Activated T-cell treated with anti-CD3 and anti-CD28 coated beads for 24 hours (primary cell): Measurements from ENCODE around the gene PLD1.
"Not testable (repeated sequence)": the region's sequence is repeated elsewhere in the genome, so short reads cannot be mapped to it uniquely, and the experiment has no call there.

ENCODE experiments used
- DNase-seq: peaks from one replicate; pipeline ENCODE4 v3.0.0-alpha.2; 2020; ENCODE audit warnings: low read depth

Gene PLD1

DNA sequence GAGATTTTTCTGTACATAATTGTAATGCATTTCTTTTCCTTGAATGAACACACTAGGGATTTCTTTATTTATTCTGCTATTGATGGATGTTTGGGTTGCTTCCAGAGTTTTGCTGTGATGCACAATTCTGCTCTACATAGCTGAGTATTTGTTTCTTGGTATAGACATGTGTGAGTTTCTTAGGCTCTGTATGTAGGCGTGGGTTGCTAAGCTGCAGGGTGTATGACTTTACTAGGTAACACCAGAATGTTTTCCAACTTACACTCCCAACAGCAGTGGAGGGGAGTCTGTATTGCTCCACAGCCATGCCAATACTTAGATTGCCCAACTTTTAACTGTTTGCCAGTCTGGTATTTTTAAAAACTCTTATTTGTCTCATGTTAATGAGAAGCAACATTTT lies 194.6 kb downstream of the PLD1 start:
- DNase-seq = no peak

DNA sequence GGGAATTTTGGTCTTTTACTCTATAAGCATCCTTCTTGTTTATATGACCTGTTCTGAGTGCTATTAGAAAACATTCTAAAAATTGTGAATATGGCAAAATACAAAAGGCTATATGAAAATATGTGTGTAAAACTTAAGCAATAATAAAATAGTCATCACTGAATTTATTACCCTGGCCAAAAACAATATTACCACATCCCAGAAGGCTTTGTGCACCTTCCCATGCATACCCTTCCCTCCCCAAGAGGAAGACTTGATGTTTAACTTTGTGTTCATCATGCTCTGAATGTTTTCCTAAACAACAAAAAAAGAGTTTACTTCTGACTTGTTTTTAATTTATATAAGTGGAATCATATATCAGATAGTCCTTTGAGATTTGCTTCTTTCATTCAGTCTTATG lies 195.0 kb downstream of the PLD1 start:
- no peak for DNase-seq

DNA sequence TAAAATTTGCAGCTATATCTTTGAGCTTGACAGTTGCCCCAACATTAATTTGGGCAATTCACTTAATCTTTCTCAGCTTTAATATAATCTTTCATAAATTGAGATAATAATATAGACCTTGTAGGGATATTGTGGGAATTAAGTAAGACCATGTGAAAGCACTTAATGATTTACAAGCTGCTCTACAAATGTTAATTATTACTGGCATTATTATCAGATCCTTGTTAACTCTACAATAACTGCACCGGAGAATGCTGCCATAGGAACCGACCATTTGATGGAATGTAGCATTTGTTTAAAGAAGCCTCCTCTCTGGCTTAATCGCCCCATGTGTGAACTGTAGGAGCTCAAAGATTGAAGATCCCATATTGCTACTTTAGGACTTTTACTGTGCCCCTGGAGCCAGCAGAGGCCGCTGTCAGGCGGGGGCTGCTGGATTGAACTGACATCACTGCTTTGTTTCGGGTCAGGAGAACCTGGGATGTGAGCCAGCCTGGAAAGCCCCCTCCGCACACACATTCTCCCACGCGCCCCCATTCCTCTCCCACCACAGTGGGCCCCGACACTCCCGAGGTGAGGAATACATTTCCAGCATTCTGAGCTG lies 195.9 kb downstream of the PLD1 start:
- DNase-seq = peak; percentile 0

DNA sequence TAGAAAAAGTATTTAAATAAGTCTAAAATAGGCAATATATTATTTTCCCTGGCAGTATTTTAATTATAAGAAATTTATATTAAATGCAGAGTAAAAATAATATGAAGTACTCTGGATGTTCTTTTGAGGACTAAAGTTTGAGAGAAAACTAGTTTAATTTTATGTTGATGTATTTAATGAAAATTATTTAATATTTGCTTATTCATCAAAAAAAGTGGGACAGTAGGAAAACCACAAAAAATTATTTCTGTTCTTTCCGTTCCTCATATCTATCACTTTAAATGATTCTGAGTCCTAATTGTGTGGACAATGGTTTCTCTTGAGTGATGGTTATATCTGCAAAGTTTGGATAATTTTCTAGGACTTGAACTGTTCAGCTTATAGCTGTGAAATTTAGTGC lies 202.8 kb downstream of the PLD1 start:
- no peak for DNase-seq

DNA sequence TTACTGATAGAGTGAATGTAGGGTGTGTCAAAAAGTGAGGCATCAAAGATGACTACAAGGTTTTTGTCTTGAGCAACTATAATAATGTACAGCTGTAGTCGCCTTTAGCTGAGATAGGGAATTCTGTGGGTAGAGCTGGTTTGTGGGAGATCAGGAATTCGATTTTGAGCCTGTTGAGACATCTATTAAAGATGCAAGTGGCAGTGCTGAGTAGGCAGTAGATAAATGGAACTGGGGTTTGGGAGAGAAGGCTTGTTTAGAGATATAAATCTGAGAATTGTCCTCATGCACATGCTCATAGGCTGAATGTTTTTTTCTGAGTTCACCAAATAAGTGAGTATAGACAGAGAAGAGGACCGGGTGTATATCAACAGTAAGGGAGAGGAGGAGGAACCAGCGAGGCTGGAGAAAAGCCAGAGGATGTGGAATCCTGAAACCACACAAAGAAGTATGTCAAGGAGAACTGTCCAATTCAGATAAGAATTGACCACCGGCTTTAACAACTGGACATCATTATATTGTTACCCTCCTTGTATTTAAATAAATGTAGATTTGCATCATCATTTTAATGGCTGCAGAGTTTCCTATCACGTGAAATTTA lies 204.0 kb downstream of the PLD1 start:
- no peak for DNase-seq

DNA sequence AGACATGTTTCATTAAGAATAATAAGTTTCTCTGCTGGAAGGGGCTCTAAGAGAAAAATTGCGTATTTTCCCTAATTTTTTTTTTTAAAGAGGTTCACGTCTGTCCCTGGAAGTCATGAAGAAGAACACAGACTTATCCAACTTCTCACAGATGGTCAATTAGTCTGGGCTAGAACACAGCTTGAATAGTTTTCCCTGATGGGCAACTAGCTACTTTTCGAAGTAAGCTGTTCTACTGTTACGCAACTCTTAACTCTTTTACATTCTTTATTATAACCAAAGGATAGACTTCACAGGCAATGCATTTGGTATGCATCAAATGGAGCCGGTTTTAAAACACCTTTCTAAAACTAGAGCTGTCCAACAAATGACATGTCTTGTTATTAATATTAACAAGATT lies 205.9 kb downstream of the PLD1 start:
- no peak for DNase-seq

DNA sequence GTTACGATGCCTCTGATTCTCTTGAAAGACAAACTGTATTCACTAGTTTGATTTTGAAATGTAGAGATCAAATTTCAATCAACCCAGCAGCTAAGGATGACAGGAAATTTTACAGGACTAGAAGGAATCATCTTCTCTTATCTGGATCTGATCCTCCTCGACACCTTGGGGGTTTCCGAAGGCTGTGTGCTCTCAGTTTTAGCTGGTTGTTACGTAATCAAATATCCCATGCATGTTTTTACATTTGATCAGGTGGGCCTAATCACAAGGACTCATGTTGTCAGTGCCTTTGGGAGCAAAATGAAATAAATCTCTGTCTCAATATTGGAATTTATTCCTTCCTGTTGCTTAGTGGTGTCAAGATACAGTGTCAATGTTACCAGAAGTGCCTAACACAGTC lies 208.2 kb downstream of the PLD1 start:
- DNase-seq = no peak

DNA sequence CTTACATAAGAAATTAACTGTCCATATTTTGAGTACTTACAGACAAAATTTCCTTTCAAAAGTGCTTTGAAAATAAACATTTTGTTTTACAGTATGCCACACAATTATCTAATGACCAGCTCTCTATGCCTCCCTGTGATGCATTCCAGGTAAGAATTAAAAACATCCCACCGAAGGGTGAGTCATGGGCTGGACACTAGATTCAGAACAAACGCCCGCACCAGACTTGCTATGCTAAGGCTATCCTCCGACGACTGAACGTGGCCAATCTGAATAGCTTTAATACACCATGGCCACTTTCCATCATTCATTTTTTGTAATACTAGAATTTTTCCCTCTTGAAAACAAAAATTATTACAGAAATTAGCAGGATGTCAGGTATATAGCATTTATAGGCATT lies 210.3 kb downstream of the PLD1 start:
- DNase-seq = no peak

DNA sequence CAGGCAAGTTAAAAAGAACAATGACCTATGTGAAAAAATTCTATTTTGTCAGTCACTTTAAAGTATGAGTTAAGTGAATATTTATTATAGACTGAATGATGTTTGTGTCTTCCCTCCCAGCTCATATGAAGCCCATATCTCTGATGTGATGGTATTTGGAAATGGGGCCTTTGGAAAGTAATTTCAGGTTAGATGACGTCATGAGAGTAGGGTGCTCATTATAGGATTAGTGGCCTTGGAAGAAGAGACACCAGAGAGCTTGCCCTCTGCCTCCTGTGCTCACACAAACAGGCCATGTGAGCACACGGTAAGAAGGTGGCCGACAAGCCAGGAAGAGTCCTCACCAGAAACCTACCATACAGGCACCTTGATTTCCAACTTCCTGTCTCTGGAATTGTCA lies 211.3 kb downstream of the PLD1 start:
- no peak for DNase-seq

DNA sequence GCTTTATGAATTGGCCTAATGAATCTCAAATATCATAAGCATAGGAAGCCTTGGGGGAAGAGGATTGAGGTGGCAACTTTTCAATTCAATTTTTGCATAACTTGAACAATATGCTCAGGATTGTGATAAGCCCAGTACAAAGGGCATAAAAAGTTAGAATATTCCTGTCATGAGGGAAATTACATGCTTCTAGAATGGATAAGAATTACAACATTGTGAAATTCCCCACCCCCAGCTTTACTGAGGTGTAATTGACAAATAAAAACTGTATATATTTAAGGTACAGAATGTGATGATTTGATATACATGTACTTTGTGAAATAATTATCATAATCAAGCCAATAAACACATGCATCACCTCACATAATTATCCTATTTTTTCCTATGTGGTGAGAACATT lies 217.5 kb downstream of the PLD1 start:
- DNase-seq = no peak

DNA sequence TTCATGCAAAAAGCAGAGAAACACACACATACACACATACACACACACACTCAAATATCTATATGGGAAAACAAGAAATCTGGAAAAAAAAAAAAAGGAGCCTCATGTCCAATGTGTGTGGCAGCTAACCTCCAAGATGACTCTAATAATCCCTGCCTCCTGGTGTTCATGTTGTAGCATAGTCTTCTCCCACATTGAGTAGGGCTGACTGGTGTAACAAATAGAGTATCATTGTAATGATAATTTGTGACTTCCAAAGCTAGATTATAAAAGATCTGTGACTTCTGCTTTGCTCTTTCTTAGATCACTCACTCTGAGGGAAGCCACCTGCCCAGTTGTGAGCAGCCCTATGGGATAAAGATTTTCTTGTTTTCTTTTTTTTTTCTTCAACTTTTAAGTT lies 219.2 kb downstream of the PLD1 start:
- DNase-seq = no peak

DNA sequence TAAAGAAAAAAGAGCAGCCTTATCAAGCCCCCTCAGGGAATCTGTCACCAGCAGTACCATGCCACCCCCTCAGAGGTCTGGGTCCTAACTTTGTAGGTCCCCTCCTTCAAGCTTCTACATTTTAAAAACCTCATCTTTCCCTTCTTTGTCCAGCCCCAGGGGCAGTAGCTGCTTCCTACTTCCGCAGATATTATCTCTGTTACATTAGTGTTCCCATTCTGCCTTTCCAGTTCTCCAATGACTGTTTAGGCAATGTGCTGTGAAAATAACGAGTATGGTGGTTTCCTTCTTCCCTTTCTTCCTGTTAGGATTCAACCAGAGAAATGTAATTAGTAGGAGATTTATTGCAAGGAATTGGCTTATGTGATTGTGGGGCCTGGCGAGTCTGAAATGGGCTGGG lies 224.0 kb downstream of the PLD1 start:
- DNase-seq = no peak

DNA sequence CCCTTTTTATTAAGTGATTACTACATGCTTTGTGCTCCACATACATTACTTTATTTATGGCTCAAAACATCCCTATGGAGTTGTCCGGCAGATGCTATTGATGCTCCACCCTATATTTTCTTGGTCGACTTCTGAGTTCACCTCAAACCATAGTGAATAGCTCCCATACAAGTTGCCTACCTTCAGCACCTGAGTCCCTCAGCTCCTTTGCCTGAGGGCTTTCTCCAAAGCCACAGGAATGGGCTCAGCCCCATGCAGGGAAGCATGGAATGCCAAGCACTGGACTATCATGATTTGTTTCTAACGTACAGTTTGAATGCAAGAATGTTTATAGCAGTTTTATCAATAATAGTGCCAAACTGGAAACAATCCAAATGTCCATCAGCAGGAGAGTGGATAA lies 225.2 kb downstream of the PLD1 start:
- no peak for DNase-seq

DNA sequence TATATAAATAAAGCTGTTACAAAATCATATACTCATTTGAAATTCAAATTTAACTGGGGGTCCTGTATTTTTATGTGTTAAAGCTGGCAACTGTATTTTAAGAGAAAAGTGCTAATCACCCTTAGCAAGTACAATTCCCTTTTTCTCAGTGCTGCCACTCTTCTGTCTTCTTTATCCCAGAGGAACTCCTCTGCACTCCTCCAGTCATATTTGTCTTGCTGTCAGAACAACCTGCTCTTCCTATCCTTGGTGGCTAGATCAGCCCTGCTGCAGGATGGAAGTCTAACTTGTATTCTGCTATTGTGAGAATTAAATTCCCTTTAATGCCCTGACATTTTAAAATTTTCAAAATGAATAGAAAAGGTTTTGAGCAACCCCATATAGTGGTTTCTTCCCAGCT lies 226.2 kb downstream of the PLD1 start:
- no peak for DNase-seq

DNA sequence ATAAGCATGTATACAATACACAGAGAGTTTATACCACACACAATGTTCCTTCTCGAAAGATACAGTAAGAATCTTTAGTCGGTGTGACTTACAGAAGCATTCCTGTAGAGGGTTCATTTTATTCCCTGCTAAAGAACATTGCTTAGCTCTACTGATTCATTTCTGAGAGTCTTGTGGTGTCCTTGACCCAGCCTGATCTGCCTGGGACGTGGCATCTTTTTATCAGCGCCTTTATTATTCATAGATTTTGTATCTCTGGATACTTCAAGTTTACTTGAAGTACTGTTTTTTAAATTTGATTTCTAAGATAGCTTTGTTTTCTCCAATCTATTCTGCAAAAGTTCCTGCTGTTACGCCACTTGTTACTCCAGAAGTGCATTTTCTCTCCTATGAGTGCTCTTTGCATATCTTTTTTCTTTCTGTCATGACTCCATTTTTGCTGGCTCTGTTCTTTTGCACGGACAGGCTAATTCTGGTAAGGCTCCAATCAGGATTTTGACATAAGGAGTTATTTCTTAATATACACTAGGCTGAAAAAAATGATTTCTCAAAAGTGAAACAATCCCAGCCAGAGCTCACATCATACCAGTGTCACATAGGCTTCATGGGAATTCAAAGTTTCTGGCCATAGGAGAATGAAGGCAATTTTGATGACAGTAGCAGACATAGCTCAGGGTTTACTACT lies 235.6 kb downstream of the PLD1 start:
- DNase-seq = no peak

DNA sequence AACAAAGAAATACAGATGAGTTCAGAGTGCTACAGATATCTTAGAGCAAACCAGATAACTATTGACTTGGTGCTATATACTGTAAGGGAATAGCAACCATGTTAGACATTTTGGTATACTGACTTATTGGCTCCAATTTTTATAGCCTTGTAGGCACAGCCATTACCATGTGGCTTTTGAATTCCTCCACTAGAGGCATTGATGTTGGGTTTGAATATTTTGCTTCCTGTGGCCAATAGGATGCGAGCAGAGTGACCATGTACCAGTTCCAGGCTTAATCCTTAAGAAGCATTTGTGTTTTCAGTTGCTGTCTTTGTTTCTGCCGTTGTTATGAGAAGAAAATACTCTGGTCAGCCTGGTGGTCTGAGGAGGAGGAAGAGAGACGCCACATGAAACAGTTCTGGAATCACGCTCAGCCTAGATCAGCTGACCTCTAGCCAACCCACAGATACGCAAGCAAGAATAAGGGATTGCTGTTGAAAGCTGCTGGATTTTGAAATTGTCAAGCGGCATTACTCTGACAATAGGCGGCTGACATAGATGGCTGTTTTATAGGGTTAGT lies 240.6 kb downstream of the PLD1 start:
- DNase-seq = no peak

DNA sequence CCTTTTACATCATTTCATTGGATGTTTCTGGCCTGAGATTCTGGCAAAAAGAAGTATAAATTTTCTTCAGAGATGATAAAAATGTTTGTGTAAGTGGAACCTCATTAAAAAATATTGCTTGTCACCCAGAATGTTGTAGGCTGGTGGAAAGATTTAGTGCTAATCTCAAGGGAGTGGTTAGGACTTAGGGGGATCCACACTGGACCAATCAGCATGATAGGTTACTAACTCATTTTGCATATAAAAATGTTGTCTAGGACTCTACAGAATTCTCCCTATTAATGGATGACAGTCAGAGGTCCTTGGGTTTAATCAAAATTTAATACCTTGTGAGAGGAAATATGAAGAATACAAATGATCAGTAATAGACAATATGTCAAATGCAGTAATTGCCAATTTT lies 241.5 kb downstream of the PLD1 start:
- DNase-seq = no peak

DNA sequence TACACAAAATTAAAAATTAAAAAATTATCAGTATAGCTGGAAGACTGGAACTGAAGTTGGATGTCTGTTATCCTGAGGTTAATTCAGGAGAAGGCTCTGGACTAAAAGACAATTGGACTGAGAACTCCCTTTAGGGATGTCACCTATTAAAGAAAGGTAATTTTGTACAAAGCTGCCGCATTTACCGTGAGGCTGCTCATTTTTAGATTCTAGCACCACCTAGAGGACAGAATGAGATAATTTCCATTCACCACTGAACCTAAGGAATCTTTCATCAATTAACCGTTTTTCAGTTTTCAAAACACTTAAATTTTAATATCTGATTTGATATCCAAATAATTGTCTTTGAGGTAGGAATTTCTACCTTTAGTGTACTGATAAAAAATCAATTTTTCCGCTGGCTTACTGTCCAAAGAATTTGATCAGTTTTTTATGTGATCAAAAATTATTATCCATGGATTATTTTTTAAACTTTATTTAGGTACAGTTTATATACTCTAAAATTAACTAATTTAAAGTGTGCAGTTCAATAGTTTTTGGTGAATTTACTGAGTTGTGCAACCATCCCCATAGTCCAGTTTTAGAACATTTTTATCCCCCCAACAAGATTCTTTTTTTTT lies 243.4 kb downstream of the PLD1 start:
- no peak for DNase-seq

DNA sequence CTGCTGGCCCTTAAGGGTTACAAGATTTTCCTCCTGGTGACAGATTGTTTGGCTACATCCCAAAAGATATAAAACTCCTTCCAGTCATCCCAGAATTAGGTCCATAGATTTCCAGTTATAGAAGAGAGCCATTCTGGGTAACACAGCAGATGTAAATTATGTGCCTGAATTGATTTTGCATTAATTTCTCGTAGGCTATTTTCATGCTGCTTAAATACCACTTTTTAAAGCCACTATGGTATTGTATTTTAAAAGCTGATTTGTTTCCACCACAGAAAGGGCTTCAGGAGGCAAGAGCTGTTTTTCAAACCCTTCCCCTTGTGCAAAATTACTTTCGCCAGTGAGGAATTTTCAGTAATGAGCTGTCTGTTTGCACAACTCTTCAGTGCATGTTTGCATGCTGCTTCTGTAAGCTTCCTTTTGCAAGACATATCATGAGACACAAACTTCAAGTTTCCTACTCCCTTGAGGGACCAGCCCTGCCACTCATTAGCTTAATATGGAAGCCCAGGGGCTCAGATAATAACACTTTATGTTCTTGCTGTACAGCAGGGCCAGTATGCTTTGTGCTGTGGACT lies 244.7 kb downstream of the PLD1 start:
- DNase-seq = no peak

DNA sequence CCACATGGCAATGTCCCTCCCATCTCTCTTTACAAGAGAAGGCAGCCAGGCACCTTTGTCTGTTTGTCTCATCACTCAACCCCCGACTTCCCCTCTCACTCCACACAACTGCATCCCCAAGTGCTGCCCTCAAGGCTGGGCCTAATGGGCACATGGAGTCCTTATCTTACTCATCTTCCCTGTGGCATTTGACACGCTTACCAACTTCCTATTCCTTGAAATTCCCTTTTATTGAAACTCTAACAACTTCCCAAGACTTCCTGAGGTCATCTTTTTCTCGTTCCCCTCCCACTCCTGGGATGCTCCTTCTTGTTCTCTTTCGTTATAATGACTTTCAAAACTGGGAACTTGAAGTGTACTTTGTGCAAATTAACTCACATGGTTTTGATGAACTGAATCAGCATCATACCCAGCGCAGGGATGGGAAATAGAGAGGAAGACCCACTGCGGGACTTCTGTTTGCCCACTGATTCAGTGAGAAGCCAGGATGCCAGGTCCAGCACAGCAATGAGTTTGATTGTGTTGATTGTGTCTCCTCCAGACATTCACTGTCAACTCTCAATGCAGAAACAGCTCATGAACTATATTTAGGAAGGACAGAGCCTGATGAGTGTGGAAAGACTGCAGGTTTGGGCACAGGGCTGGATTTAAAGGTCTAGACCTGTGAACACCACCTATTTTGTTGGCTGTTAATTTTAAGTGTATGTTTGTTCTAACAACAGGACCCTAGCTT lies 245.4 kb downstream of the PLD1 start:
- no peak for DNase-seq

DNA sequence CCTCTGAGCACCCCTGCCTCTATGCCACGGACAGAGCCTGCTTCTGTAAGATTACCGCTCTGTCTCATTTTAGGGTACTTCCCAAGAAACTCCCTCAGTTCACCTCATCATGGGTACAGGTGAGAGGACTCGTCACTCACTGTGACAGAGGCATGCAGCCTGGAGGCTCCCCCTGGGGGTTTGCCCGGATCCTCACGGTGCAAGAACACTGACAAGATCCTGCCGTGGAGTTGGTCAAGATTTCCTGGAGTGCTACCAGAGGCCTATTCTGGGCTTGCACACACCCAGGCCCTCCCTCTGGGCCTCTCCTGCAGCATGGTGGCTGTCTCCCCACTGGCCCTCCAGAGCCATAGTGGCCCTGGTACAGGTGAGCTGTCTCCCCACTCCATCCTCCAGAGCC lies 247.0 kb downstream of the PLD1 start:
- DNase-seq = no peak

DNA sequence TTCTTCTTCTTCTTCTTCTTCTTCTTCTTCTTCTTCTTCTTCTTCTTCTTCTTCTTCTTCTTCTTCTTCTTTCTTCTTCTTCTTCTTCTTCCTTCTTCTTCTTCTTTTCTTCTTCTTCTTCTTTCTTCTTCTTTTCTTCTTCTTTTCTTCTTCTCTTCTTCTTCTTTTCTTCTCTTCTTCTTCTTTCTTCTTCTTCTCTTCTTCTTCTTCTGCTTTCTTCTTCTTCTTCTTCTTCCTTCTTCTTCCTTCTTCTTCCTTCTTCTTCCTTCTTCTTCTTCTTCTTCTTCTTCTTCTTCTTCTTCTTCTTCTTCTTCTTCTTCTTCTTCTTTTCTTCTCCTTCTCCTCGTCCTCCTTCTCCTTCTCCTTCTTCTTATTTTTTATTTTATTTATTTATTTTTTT lies 247.8 kb downstream of the PLD1 start:
- DNase-seq = not testable (repeated sequence)
